ENCODE results near the gene FRMD4A.

DNA sequence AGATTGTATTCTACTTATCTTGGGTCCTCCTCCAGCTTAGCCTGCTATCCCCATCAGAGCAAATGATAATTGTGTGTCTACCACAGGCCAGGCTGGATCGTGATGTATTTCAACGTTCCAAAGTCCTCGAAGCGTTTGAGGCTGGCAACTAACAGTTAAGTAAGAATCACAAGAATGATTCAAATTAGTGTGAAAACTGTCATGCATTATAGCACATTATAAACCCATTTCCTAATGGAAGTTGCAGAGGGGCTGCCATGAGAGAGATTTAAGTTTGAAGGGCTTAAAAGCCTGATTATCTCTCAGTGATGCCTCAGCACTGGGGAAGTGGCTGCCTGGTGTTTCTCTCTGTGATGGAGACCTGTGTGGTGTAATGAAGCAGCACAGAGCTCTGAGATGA lies 119.1 kb downstream of the FRMD4A start:
- TF ChIP-seq, protein P1, sequence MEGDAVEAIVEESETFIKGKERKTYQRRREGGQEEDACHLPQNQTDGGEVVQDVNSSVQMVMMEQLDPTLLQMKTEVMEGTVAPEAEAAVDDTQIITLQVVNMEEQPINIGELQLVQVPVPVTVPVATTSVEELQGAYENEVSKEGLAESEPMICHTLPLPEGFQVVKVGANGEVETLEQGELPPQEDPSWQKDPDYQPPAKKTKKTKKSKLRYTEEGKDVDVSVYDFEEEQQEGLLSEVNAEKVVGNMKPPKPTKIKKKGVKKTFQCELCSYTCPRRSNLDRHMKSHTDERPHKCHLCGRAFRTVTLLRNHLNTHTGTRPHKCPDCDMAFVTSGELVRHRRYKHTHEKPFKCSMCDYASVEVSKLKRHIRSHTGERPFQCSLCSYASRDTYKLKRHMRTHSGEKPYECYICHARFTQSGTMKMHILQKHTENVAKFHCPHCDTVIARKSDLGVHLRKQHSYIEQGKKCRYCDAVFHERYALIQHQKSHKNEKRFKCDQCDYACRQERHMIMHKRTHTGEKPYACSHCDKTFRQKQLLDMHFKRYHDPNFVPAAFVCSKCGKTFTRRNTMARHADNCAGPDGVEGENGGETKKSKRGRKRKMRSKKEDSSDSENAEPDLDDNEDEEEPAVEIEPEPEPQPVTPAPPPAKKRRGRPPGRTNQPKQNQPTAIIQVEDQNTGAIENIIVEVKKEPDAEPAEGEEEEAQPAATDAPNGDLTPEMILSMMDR (IDR thresholded peaks at IDR 0.05), result no peak
- TF ChIP-seq POLR2A (IDR thresholded peaks at IDR 0.05), result no peak

Data from heart left ventricle (tissue), 13 donors.